Caco-2 (cell line): ENCODE measurements around the gene GGACT. TPM values are rescaled to one million over a fixed set of nuclear protein-coding genes. Genes with fewer than 3 reads are reported as not detected.

Experiments
- BruUV-seq: library from RNA; stranded (reverse); fragments of 400-500 nt; replicated peaks from 2 replicates; lab custom pipeline; 2021; lab: Mats Ljungman, UMichigan
- CTCF ChIA-PET: fragments of 300-600 bp; sonication (Branson Sonifier 250); formaldehyde crosslinking; loops from one replicate; lab custom pipeline; 2022; ENCODE audit warnings: antibody characterized with exemption; lab: Charles Lee
- POLR2A ChIA-PET: fragments of 300-600 bp; sonication (Branson Sonifier 250); formaldehyde crosslinking; loops from one replicate; lab custom pipeline; 2022; ENCODE audit warnings: antibody characterized with exemption; lab: Charles Lee
- DNase-seq, 2 experiments: peaks; one replicate each; pipeline versions ENCODE4 v3.0.0 to v3.0.0-alpha.2; 2020 to 2022
- H3K27me3 ChIP-seq: replicated peaks from 2 replicates; pipeline ENCODE4 v1.6.0; 2011; ENCODE audit warnings: low read length; ENCODE audit not compliant: control insufficient read depth, insufficient read depth
- H3K36me3 ChIP-seq: 2 replicates; pipeline ENCODE4 v1.5.1; 2011; ENCODE audit warnings: low read length; ENCODE audit not compliant: control insufficient read depth, insufficient read depth
- H3K4me1 ChIP-seq: fragments of 250-450 bp; sonication (Bioruptor Pico); 2 replicates; pipeline ENCODE4 v1.5.1; 2020; ENCODE audit warnings: mild to moderate bottlenecking
- H3K4me3 ChIP-seq: 2 replicates; pipeline ENCODE4 v1.5.1; 2011; ENCODE audit warnings: low read depth, mild to moderate bottlenecking, control low read depth, low read length
- H3K9me3 ChIP-seq: fragments of 250-450 bp; sonication (Bioruptor Pico); 2 replicates; pipeline ENCODE4 v1.5.1; 2020; ENCODE audit warnings: mild to moderate bottlenecking, moderate library complexity
- H3K27ac Mint-ChIP-seq: one replicate; pipeline ENCODE4 v1.8.0; 2022; ENCODE audit warnings: mixed read lengths; ENCODE audit not compliant: unreplicated experiment
- H3K27me3 Mint-ChIP-seq: one replicate; pipeline ENCODE4 v1.8.0; 2022; ENCODE audit warnings: mixed read lengths; ENCODE audit not compliant: insufficient read depth, unreplicated experiment
- H3K36me3 Mint-ChIP-seq: one replicate; pipeline ENCODE4 v1.8.0; 2022; ENCODE audit warnings: mild to moderate bottlenecking, mixed read lengths; ENCODE audit not compliant: insufficient read depth, unreplicated experiment
- H3K4me1 Mint-ChIP-seq: one replicate; pipeline ENCODE4 v1.8.0; 2022; ENCODE audit warnings: low read depth, mixed read lengths; ENCODE audit not compliant: unreplicated experiment
- H3K4me3 Mint-ChIP-seq: one replicate; pipeline ENCODE4 v1.8.0; 2022; ENCODE audit warnings: mild to moderate bottlenecking, moderate library complexity, mixed read lengths; ENCODE audit not compliant: unreplicated experiment
- H3K9me3 Mint-ChIP-seq: one replicate; pipeline ENCODE4 v1.8.0; 2022; ENCODE audit warnings: mixed read lengths; ENCODE audit not compliant: unreplicated experiment
- intact Hi-C: fragments of 100-400 bp; cut with micrococcal nuclease; formaldehyde crosslinking; loops from one replicate; pipeline ENCODE4 v1.10.0; 2022; ENCODE audit not compliant: unreplicated experiment
- total RNA-seq: library from RNA; stranded (reverse); gene quantifications from 2 replicates; pipeline ENCODE4 v1.2.3, GENCODE V29; 2022
- TF ChIP-seq, protein P1 (sequence below), 2 experiments: fragments of 200-600 bp in 1 of 2; IDR thresholded peaks; 1 replicate in 1 of 2; 2 replicates in 1 of 2; pipeline versions ENCODE4 v1.5.1 to v1.8.0; 2011 to 2022; ENCODE audit warnings: antibody characterized with exemption in 1 of 2, control low read depth in 1 of 2, inconsistent platforms in 1 of 2, low read depth in 1 of 2, low read length in 1 of 2, mild to moderate bottlenecking in 1 of 2, moderate library complexity in 1 of 2; ENCODE audit not compliant: insufficient read depth in 1 of 2, severe bottlenecking in 1 of 2, unreplicated experiment in 1 of 2

The GGACT gene
- total RNA-seq, 1 experiment from 2014 or later = 3.6 TPM

DNA sequence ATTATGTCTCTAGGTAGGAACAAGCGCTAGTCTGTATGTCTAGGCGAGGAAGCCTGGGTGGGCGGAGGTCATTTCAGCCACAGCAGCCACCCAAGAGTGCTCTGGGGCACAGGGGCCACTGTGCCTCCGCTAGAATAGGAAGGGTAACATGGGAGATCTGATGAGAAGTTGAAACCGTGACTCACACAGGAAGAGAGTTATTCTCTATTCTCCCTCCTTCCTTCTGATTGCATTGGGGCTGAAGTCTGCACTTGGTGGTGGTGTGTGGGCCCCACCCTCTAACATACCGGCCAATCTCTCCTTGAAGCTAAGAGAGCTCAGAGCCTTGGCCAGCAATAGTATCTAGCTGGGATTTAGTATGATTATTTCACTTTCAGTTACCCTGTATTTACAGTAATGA is 20.3 kb upstream of the GGACT start:
- no peaks in the 10 kb centered on the region for H3K36me3 Mint-ChIP-seq
- Histone ChIP-seq H3K4me1 (no peaks in the 10 kb centered on the region), H3K9me3 (no peaks in the 10 kb centered on the region), H3K4me3 (no peak overlapping the region), H3K27me3 (no peaks in the 10 kb centered on the region), H3K36me3 (no peaks in the 10 kb centered on the region; the same call in 1 of the 2 replicates)
- DNase-seq = no peak
- ChIA-PET POLR2A (no interaction called here), CTCF (no interaction called here)
- intact Hi-C loops = no loop called here
- H3K27me3 Mint-ChIP-seq = no peaks in the 10 kb centered on the region
- H3K4me1 Mint-ChIP-seq = no peaks in the 10 kb centered on the region
- BruUV-seq = no TSS peak
- no peak overlapping the region for H3K27ac Mint-ChIP-seq
- no peak overlapping the region for H3K4me3 Mint-ChIP-seq
- TF ChIP-seq, protein P1, sequence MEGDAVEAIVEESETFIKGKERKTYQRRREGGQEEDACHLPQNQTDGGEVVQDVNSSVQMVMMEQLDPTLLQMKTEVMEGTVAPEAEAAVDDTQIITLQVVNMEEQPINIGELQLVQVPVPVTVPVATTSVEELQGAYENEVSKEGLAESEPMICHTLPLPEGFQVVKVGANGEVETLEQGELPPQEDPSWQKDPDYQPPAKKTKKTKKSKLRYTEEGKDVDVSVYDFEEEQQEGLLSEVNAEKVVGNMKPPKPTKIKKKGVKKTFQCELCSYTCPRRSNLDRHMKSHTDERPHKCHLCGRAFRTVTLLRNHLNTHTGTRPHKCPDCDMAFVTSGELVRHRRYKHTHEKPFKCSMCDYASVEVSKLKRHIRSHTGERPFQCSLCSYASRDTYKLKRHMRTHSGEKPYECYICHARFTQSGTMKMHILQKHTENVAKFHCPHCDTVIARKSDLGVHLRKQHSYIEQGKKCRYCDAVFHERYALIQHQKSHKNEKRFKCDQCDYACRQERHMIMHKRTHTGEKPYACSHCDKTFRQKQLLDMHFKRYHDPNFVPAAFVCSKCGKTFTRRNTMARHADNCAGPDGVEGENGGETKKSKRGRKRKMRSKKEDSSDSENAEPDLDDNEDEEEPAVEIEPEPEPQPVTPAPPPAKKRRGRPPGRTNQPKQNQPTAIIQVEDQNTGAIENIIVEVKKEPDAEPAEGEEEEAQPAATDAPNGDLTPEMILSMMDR (IDR thresholded peaks at IDR 0.05; ENCODE audit: insufficient read depth in 1 of 2, low read depth in 1 of 2, low read length in 1 of 2, severe bottlenecking in 1 of 2, unreplicated experiment in 1 of 2) = no peak
- no peaks in the 10 kb centered on the region for H3K9me3 Mint-ChIP-seq

DNA sequence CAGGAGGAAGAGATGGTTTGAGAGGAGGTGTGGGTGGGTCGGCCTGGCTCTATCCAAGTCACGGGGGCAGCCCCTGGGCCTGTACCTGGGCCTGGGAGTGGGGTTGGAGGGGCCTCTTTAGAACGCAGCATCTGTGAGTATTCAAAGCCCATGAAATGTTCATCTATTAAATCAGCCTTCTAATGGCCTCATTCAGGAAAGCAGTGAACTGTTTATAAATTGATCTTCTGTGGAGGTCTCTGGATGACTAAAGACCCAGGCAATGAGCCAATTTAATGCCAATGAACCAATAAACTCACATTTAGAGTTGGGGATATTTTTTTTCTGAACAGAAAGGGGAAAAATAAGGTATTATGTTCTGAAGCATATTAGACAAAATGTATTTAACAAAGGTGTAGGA is 19.9 kb upstream of the GGACT start:
- Mint-ChIP-seq H3K27ac (no peak overlapping the region), H3K9me3 (no peaks in the 10 kb centered on the region), H3K4me3 (no peak overlapping the region), H3K27me3 (no peaks in the 10 kb centered on the region), H3K4me1 (no peaks in the 10 kb centered on the region), H3K36me3 (no peaks in the 10 kb centered on the region)
- Histone ChIP-seq H3K36me3 (no peaks in the 10 kb centered on the region; the same call in 1 of the 2 replicates), H3K9me3 (no peaks in the 10 kb centered on the region), H3K4me1 (no peaks in the 10 kb centered on the region), H3K4me3 (no peak overlapping the region), H3K27me3 (no peaks in the 10 kb centered on the region)
- TF ChIP-seq, protein P1 (IDR thresholded peaks at IDR 0.05; ENCODE audit: insufficient read depth in 1 of 2, low read depth in 1 of 2, low read length in 1 of 2, severe bottlenecking in 1 of 2, unreplicated experiment in 1 of 2) = no peak
- POLR2A ChIA-PET = no interaction called here
- intact Hi-C loops = no loop called here
- no TSS peak for BruUV-seq
- CTCF ChIA-PET = no interaction called here
- DNase-seq = no peak

DNA sequence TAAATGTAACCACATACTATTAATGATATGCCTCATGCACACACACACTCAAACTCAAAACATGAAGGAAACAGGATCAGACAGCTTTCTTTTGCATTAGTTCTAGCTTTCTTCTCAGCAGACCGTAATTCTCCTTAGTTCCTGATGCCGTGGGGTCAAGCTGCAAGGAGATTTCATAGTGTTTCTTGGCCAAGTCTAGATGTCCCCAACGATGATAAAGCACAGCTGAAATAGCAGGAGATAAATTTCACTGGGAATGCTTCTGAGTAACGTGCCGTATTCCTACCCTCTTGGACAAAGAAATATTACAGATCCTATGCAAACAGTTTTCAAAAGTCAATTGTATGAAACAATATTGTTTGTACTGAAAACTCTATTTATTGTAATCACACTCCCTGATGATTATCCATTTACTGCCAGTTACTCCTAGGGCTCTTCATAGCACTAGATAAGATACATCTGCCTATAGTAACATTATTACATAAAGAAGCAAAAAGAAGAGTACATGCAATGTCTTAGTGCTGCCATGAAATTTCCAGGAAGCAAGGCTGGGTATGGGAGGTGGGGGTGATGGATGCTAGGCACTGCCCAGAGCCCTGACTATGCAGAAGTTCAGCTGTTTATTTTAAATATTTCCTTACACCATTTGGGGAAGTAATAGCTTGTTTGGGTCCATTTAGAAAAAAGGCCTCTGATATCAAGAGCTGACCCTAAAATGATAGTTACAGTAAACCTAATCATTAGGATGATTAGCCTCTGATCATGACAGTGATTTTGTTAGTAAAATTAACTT is 16.5 kb upstream of the GGACT start:
- ChIA-PET POLR2A (no interaction called here), CTCF (no interaction called here)
- H3K4me1 ChIP-seq = no peaks in the 10 kb centered on the region
- Mint-ChIP-seq H3K9me3 (no peaks in the 10 kb centered on the region), H3K4me3 (no peak overlapping the region), H3K36me3 (no peaks in the 10 kb centered on the region), H3K27me3 (no peaks in the 10 kb centered on the region), H3K27ac (no peak overlapping the region), H3K4me1 (no peaks in the 10 kb centered on the region)
- H3K36me3 ChIP-seq = no peaks in the 10 kb centered on the region; the same call in 1 of the 2 replicates
- no peak for DNase-seq
- TF ChIP-seq, protein P1 (IDR thresholded peaks at IDR 0.05; ENCODE audit: insufficient read depth in 1 of 2, low read depth in 1 of 2, low read length in 1 of 2, severe bottlenecking in 1 of 2, unreplicated experiment in 1 of 2) = no peak
- H3K9me3 ChIP-seq = no peaks in the 10 kb centered on the region
- no peaks in the 10 kb centered on the region for H3K27me3 ChIP-seq
- H3K4me3 ChIP-seq = no peak overlapping the region
- BruUV-seq = no TSS peak
- intact Hi-C loops = no loop called here
